ENCODE data around the gene FBXO3.
"Not testable (repeated sequence)": the region's sequence is repeated elsewhere in the genome, so short reads cannot be mapped to it uniquely, and the experiment has no call there.

The FBXO3 gene

GRCh38 chr11:33713856-33714398 lies 60.4 kb downstream of the FBXO3 start:
- no peak overlapping the region for H3K27ac ChIP-seq (ENCODE audit: low read depth, low read length)
- no peak for DNase-seq
- H4K8ac ChIP-seq (ENCODE audit: low read depth, low read length): no peak overlapping the region
- no peaks in the 10 kb centered on the region for H3K4me1 ChIP-seq (ENCODE audit: control insufficient read depth, low read depth, low read length)
- no peaks in the 10 kb centered on the region for H3K27me3 ChIP-seq (ENCODE audit: insufficient read depth, low read length, poor library complexity)
- no peak overlapping the region for H3K56ac ChIP-seq (ENCODE audit: low read length)
- no peak overlapping the region for H3K4ac ChIP-seq (ENCODE audit: low read depth, low read length)
- WGBS (ENCODE audit: extremely low coverage, insufficient coverage, low lambda C conversion rate): no CpG with 5 or more reads among the region's 4 CpGs
- H2BK5ac ChIP-seq (ENCODE audit: low read length): no peak overlapping the region
- no peak overlapping the region for H2AK5ac ChIP-seq (ENCODE audit: low read length)
- no peak overlapping the region for H3K4me3 ChIP-seq (ENCODE audit: low read length)
- no peak overlapping the region for H3K18ac ChIP-seq (ENCODE audit: low read length)
- H2BK15ac ChIP-seq (replicated peaks; ENCODE audit: low read depth): no peak overlapping the region
- no peaks in the 10 kb centered on the region for H3K36me3 ChIP-seq (ENCODE audit: control insufficient read depth, insufficient read depth, low read length)
- H2BK120ac ChIP-seq (ENCODE audit: low read depth, low read length): no peak overlapping the region
- no peak overlapping the region for H4K5ac ChIP-seq (ENCODE audit: low read length)
- H3K79me2 ChIP-seq (ENCODE audit: control insufficient read depth, insufficient read depth, low read length): no peaks in the 10 kb centered on the region
- no peak overlapping the region for H3K9ac ChIP-seq (ENCODE audit: low read length)
- H3K23ac ChIP-seq (ENCODE audit: low read length): no peak overlapping the region
- no peak overlapping the region for H3K4me2 ChIP-seq (ENCODE audit: low read length)
- no peaks in the 10 kb centered on the region for H3K79me1 ChIP-seq (ENCODE audit: low read length)

- no peaks in the 10 kb centered on the region for H3K79me2 ChIP-seq (ENCODE audit: control insufficient read depth, insufficient read depth, low read length)
- H4K8ac ChIP-seq (ENCODE audit: low read depth, low read length): no peak overlapping the region
- H3K4ac ChIP-seq (ENCODE audit: low read depth, low read length): no peak overlapping the region
- WGBS (ENCODE audit: extremely low coverage, insufficient coverage, low lambda C conversion rate): no CpG with 5 or more reads among the region's 5 CpGs
- H3K18ac ChIP-seq (ENCODE audit: low read length): no peak overlapping the region
- H3K9ac ChIP-seq (ENCODE audit: low read length): no peak overlapping the region
- no peak overlapping the region for H2BK120ac ChIP-seq (ENCODE audit: low read depth, low read length)
- no peaks in the 10 kb centered on the region for H3K36me3 ChIP-seq (ENCODE audit: control insufficient read depth, insufficient read depth, low read length)
- no peaks in the 10 kb centered on the region for H3K4me1 ChIP-seq (ENCODE audit: control insufficient read depth, low read depth, low read length)
- H3K23ac ChIP-seq (ENCODE audit: low read length): no peak overlapping the region
- H3K4me3 ChIP-seq (ENCODE audit: low read length): no peak overlapping the region
- DNase-seq: no peak
- no peak overlapping the region for H3K27ac ChIP-seq (ENCODE audit: low read depth, low read length)
- H3K79me1 ChIP-seq (ENCODE audit: low read length): no peaks in the 10 kb centered on the region
- H3K27me3 ChIP-seq (ENCODE audit: insufficient read depth, low read length, poor library complexity): no peaks in the 10 kb centered on the region
- H3K56ac ChIP-seq (ENCODE audit: low read length): no peak overlapping the region
- no peak overlapping the region for H2BK5ac ChIP-seq (ENCODE audit: low read length)
- no peak overlapping the region for H4K5ac ChIP-seq (ENCODE audit: low read length)
- no peak overlapping the region for H2BK15ac ChIP-seq (replicated peaks; ENCODE audit: low read depth)
- no peak overlapping the region for H2AK5ac ChIP-seq (ENCODE audit: low read length)
- H3K4me2 ChIP-seq (ENCODE audit: low read length): no peak overlapping the region
Measured at GRCh38 chr11:33713151-33713855, 61.0 kb downstream of the FBXO3 start.

GRCh38 chr11:33712436-33712835 lies 61.9 kb downstream of the FBXO3 start:
- H4K8ac ChIP-seq (ENCODE audit: low read depth, low read length): no peak overlapping the region
- no peak overlapping the region for H3K4me2 ChIP-seq (ENCODE audit: low read length)
- H2BK5ac ChIP-seq (ENCODE audit: low read length): no peak overlapping the region
- no peak overlapping the region for H3K23ac ChIP-seq (ENCODE audit: low read length)
- H2BK120ac ChIP-seq (ENCODE audit: low read depth, low read length): no peak overlapping the region
- H3K79me2 ChIP-seq (ENCODE audit: control insufficient read depth, insufficient read depth, low read length): no peaks in the 10 kb centered on the region
- H3K4ac ChIP-seq (ENCODE audit: low read depth, low read length): no peak overlapping the region
- no peak overlapping the region for H3K9ac ChIP-seq (ENCODE audit: low read length)
- H3K56ac ChIP-seq (ENCODE audit: low read length): no peak overlapping the region
- H3K36me3 ChIP-seq (ENCODE audit: control insufficient read depth, insufficient read depth, low read length): no peaks in the 10 kb centered on the region
- no peaks in the 10 kb centered on the region for H3K79me1 ChIP-seq (ENCODE audit: low read length)
- H3K4me1 ChIP-seq (ENCODE audit: control insufficient read depth, low read depth, low read length): no peaks in the 10 kb centered on the region
- DNase-seq: no peak
- no CpG with 5 or more reads among the region's 3 CpGs for WGBS (ENCODE audit: extremely low coverage, insufficient coverage, low lambda C conversion rate)
- H3K18ac ChIP-seq (ENCODE audit: low read length): no peak overlapping the region
- H3K27ac ChIP-seq (ENCODE audit: low read depth, low read length): no peak overlapping the region
- H2BK15ac ChIP-seq (replicated peaks; ENCODE audit: low read depth): no peak overlapping the region
- H3K27me3 ChIP-seq (ENCODE audit: insufficient read depth, low read length, poor library complexity): no peaks in the 10 kb centered on the region
- no peak overlapping the region for H4K5ac ChIP-seq (ENCODE audit: low read length)
- H3K4me3 ChIP-seq (ENCODE audit: low read length): no peak overlapping the region
- H2AK5ac ChIP-seq (ENCODE audit: low read length): no peak overlapping the region

- no peak for DNase-seq
- Histone ChIP-seq H3K27me3 (ENCODE audit: insufficient read depth, low read length, poor library complexity) (no peaks in the 10 kb centered on the region), H3K18ac (ENCODE audit: low read length) (no peak overlapping the region), H3K4ac (ENCODE audit: low read depth, low read length) (no peak overlapping the region), H3K79me1 (ENCODE audit: low read length) (no peaks in the 10 kb centered on the region), H3K36me3 (ENCODE audit: control insufficient read depth, insufficient read depth, low read length) (no peaks in the 10 kb centered on the region), H2AK5ac (ENCODE audit: low read length) (no peak overlapping the region), H4K5ac (ENCODE audit: low read length) (no peak overlapping the region), H3K23ac (ENCODE audit: low read length) (no peak overlapping the region), H3K9ac (ENCODE audit: low read length) (no peak overlapping the region), H4K8ac (ENCODE audit: low read depth, low read length) (no peak overlapping the region), H3K79me2 (ENCODE audit: control insufficient read depth, insufficient read depth, low read length) (no peaks in the 10 kb centered on the region), H3K4me1 (ENCODE audit: control insufficient read depth, low read depth, low read length) (no peaks in the 10 kb centered on the region), H3K27ac (ENCODE audit: low read depth, low read length) (no peak overlapping the region), H3K56ac (ENCODE audit: low read length) (no peak overlapping the region), H2BK15ac (replicated peaks; ENCODE audit: low read depth) (no peak overlapping the region), H2BK120ac (ENCODE audit: low read depth, low read length) (no peak overlapping the region), H3K4me3 (ENCODE audit: low read length) (no peak overlapping the region), H3K4me2 (ENCODE audit: low read length) (no peak overlapping the region), H2BK5ac (ENCODE audit: low read length) (no peak overlapping the region)
- WGBS (ENCODE audit: extremely low coverage, insufficient coverage, low lambda C conversion rate): no CpG with 5 or more reads among the region's 3 CpGs
Measured at GRCh38 chr11:33709466-33709865, 64.9 kb downstream of the FBXO3 start.

GRCh38 chr11:33708985-33709384 lies 65.3 kb downstream of the FBXO3 start:
- H3K27me3 ChIP-seq (ENCODE audit: insufficient read depth, low read length, poor library complexity): no peaks in the 10 kb centered on the region
- H4K8ac ChIP-seq (ENCODE audit: low read depth, low read length): no peak overlapping the region
- no CpG with 5 or more reads among the region's 1 CpG for WGBS (ENCODE audit: extremely low coverage, insufficient coverage, low lambda C conversion rate)
- H3K4me2 ChIP-seq (ENCODE audit: low read length): no peak overlapping the region
- H3K4me1 ChIP-seq (ENCODE audit: control insufficient read depth, low read depth, low read length): no peaks in the 10 kb centered on the region
- no peak overlapping the region for H4K5ac ChIP-seq (ENCODE audit: low read length)
- no peak overlapping the region for H2BK15ac ChIP-seq (replicated peaks; ENCODE audit: low read depth)
- DNase-seq: no peak
- no peak overlapping the region for H3K27ac ChIP-seq (ENCODE audit: low read depth, low read length)
- no peak overlapping the region for H3K23ac ChIP-seq (ENCODE audit: low read length)
- no peak overlapping the region for H3K4ac ChIP-seq (ENCODE audit: low read depth, low read length)
- H3K9ac ChIP-seq (ENCODE audit: low read length): no peak overlapping the region
- H3K79me2 ChIP-seq (ENCODE audit: control insufficient read depth, insufficient read depth, low read length): no peaks in the 10 kb centered on the region
- H3K56ac ChIP-seq (ENCODE audit: low read length): no peak overlapping the region
- no peaks in the 10 kb centered on the region for H3K36me3 ChIP-seq (ENCODE audit: control insufficient read depth, insufficient read depth, low read length)
- H2BK120ac ChIP-seq (ENCODE audit: low read depth, low read length): no peak overlapping the region
- H2BK5ac ChIP-seq (ENCODE audit: low read length): no peak overlapping the region
- H2AK5ac ChIP-seq (ENCODE audit: low read length): no peak overlapping the region
- no peak overlapping the region for H3K4me3 ChIP-seq (ENCODE audit: low read length)
- no peaks in the 10 kb centered on the region for H3K79me1 ChIP-seq (ENCODE audit: low read length)
- no peak overlapping the region for H3K18ac ChIP-seq (ENCODE audit: low read length)

GRCh38 chr11:33707831-33708230 lies 66.5 kb downstream of the FBXO3 start:
- H3K79me2 ChIP-seq (ENCODE audit: control insufficient read depth, insufficient read depth, low read length); H3K56ac ChIP-seq (ENCODE audit: low read length); H3K27me3 ChIP-seq (ENCODE audit: insufficient read depth, low read length, poor library complexity); H4K8ac ChIP-seq (ENCODE audit: low read depth, low read length); H3K4me3 ChIP-seq (ENCODE audit: low read length); H3K27ac ChIP-seq (ENCODE audit: low read depth, low read length); H3K4me1 ChIP-seq (ENCODE audit: control insufficient read depth, low read depth, low read length); H2AK5ac ChIP-seq (ENCODE audit: low read length); H3K36me3 ChIP-seq (ENCODE audit: control insufficient read depth, insufficient read depth, low read length); H2BK120ac ChIP-seq (ENCODE audit: low read depth, low read length); H2BK15ac ChIP-seq (replicated peaks; ENCODE audit: low read depth); DNase-seq; H4K5ac ChIP-seq (ENCODE audit: low read length); H2BK5ac ChIP-seq (ENCODE audit: low read length); H3K23ac ChIP-seq (ENCODE audit: low read length); H3K18ac ChIP-seq (ENCODE audit: low read length); H3K79me1 ChIP-seq (ENCODE audit: low read length); H3K9ac ChIP-seq (ENCODE audit: low read length); H3K4me2 ChIP-seq (ENCODE audit: low read length); H3K4ac ChIP-seq (ENCODE audit: low read depth, low read length): not testable (repeated sequence)
- WGBS (ENCODE audit: extremely low coverage, insufficient coverage, low lambda C conversion rate): no CpG with 5 or more reads among the region's 2 CpGs

All from mesendoderm (in vitro differentiated cells).